ENCODE results near the gene UST.

DNA sequence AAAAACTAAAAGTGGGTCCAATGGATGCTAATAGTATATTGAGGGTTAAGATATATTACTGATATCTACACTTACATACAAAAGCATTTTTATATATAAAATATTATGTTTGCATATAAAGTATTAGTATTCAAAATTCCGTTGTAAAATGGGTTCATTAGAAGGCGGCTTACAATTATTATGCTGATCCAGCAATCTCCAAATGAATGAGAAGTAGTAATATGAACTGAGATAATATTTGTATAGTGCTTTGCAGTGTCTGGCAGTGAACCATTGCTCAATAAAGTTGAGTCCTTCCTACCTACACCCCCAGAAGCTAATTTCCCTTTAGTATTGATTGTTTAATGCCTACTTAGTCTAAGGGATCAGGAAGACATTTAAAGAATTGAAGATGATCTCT is 146.2 kb downstream of the UST start:
- TF ChIP-seq, protein P1, sequence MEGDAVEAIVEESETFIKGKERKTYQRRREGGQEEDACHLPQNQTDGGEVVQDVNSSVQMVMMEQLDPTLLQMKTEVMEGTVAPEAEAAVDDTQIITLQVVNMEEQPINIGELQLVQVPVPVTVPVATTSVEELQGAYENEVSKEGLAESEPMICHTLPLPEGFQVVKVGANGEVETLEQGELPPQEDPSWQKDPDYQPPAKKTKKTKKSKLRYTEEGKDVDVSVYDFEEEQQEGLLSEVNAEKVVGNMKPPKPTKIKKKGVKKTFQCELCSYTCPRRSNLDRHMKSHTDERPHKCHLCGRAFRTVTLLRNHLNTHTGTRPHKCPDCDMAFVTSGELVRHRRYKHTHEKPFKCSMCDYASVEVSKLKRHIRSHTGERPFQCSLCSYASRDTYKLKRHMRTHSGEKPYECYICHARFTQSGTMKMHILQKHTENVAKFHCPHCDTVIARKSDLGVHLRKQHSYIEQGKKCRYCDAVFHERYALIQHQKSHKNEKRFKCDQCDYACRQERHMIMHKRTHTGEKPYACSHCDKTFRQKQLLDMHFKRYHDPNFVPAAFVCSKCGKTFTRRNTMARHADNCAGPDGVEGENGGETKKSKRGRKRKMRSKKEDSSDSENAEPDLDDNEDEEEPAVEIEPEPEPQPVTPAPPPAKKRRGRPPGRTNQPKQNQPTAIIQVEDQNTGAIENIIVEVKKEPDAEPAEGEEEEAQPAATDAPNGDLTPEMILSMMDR (IDR thresholded peaks at IDR 0.05) = no peak
- no peak for TF ChIP-seq ZFX (IDR thresholded peaks at IDR 0.05; ENCODE audit: borderline replicate concordance)
